Stomach (tissue), 9 donors: ENCODE data around the gene SMIM12. TPM values are rescaled to one million over a fixed set of nuclear protein-coding genes. Genes with fewer than 3 reads are reported as not detected.

ENCODE experiments used
- DNase-seq, 2 donors: peaks; one replicate each; pipeline versions ENCODE4 v3.0.0 to v3.0.0-alpha.2; 2013 to 2019
- H3K27ac ChIP-seq, 5 donors: fragments of 200-600 bp in 4 of 5; sonication (generic) in 4 of 5; one replicate each; pipeline ENCODE4 v1.5.1; 2013 to 2019; ENCODE audit warnings: mild to moderate bottlenecking in 1 of 5, moderate library complexity in 1 of 5
- H3K27me3 ChIP-seq, 3 donors: fragments of 200-600 bp; sonication (generic); one replicate each; pipeline ENCODE4 v1.5.1; 2017 to 2019; ENCODE audit warnings: mixed run types in 1 of 3
- H3K36me3 ChIP-seq, 4 donors: fragments of 200-600 bp; sonication (generic); 1 replicate in 3 of 4; 2 replicates in 1 of 4; pipeline ENCODE4 v1.5.1; 2016 to 2019
- H3K4me1 ChIP-seq, 4 donors: fragments of 200-600 bp; sonication (generic); one replicate each; pipeline ENCODE4 v1.5.1; 2016 to 2019
- H3K4me3 ChIP-seq, 4 donors: fragments of 200-600 bp; sonication (generic) in 3 of 4; one replicate each; pipeline ENCODE4 v1.5.1; 2016 to 2019; ENCODE audit warnings: mild to moderate bottlenecking in 1 of 4
- H3K9me3 ChIP-seq, 4 donors: fragments of 200-600 bp; sonication (generic); one replicate each; pipeline ENCODE4 v1.5.1; 2016 to 2019
- CTCF ChIP-seq, 7 experiments: fragments of 450-650 bp in 4 of 7; fragments of 200-600 bp in 3 of 7; sonication (generic) in 3 of 7; IDR thresholded peaks; one replicate each; pipeline ENCODE4 v1.5.1; 2016 to 2019; ENCODE audit warnings: antibody characterized with exemption in 7 of 7, control low read depth in 2 of 7, mild to moderate bottlenecking in 1 of 7
- EP300 ChIP-seq: sonication (generic); formaldehyde crosslinking; IDR thresholded peaks from one replicate; pipeline ENCODE4 v1.6.1; 2017; ENCODE audit warnings: antibody characterized with exemption
- POLR2A ChIP-seq, 4 donors: fragments of 450-650 bp; IDR thresholded peaks; one replicate each; pipeline ENCODE4 v1.6.1; 2016; ENCODE audit warnings: antibody characterized with exemption in 4 of 4, control low read depth in 2 of 4, mild to moderate bottlenecking in 1 of 4, moderate library complexity in 1 of 4
- POLR2AphosphoS5 ChIP-seq, 3 donors: sonication (generic); formaldehyde crosslinking; IDR thresholded peaks; one replicate each; pipeline ENCODE4 v1.6.1; 2016; ENCODE audit warnings: antibody characterized with exemption in 3 of 3
- whole genome bisulfite sequencing, 5 donors: extraction: QIAGEN DNeasy Blood & Tissue Kit in 3 of 5; methylation state at CpG; one replicate each; pipeline versions ENCODE4 v1.1.5 to v1.1.7; 2013 to 2018; 5-methylcytosine and 5-hydroxymethylcytosine counted together
- intact Hi-C: fragments of 100-400 bp; cut with DNase I; formaldehyde crosslinking; loops from one replicate; pipeline ENCODE4 v1.15.1; 2023; ENCODE audit warnings: low total_unique reads
- polyA plus RNA-seq, 3 donors: library from polyadenylated mRNA; stranded (reverse); fragments of 200-250 nt; gene quantifications; one replicate each; pipeline ENCODE4 v1.2.3, GENCODE V29; 2013
- total RNA-seq, 5 donors: library from RNA; depleted of rRNA; stranded (reverse); fragments of >200 nt; gene quantifications; one replicate each; pipeline versions ENCODE4 v1.1.0 to v1.2.3, GENCODE V29; 2014 to 2016
- donor health status: healthy with polysubstance abuse.
- donor health status: Bipolar disorder and iron deficiency.
- donor health status: healthy.

The SMIM12 gene
- total and polyA plus RNA-seq, 8 donors: 0.58 to 28.9 (median 22.6) TPM

- 52 to 90% (median 57%) methylated on average over 3 of the region's 3 CpGs for WGBS, 5 donors
Measured at GRCh38 chr1:34842073-34842472, 17.5 kb downstream of the SMIM12 start.

GRCh38 chr1:34840426-34840825 is 19.1 kb downstream of the SMIM12 start:
- H3K4me1 ChIP-seq: peaks cover 25 to 36% (median 27%) of the 10 kb centered on the region in 4 donors
- no peaks in the 10 kb centered on the region for H3K27me3 ChIP-seq
- 84 to 91% (median 89%) methylated on average over 2 to 3 of the region's 3 CpGs for WGBS, 5 donors
- intact Hi-C loops: no loop called here
- H3K36me3 ChIP-seq: no peaks in the 10 kb centered on the region
- peak in 1 of 2 donors; percentile 1 for DNase-seq
- H3K4me3 ChIP-seq: no peak overlapping the region
- no peak for TF ChIP-seq CTCF (IDR thresholded peaks at IDR 0.05)
- no peak for TF ChIP-seq POLR2A (IDR thresholded peaks at IDR 0.05)
- no peak for TF ChIP-seq EP300
- TF ChIP-seq POLR2AphosphoS5 (IDR thresholded peaks at IDR 0.05): no peak
- no peak overlapping the region for H3K27ac ChIP-seq
- H3K9me3 ChIP-seq: no peaks in the 10 kb centered on the region

More at GRCh38 chr1:34842073-34842472, 17.5 kb downstream of the SMIM12 start:
- peak in 1 of 2 donors; percentile 14 for DNase-seq
- Histone ChIP-seq H3K9me3 (no peaks in the 10 kb centered on the region), H3K4me1 (peaks cover 28 to 50% (median 34%) of the 10 kb centered on the region in 4 donors), H3K27ac (no peak overlapping the region), H3K4me3 (no peak overlapping the region), H3K36me3 (peaks cover 0 to under 1% (median 0%) of the 10 kb centered on the region in 4 donors), H3K27me3 (no peaks in the 10 kb centered on the region)
- intact Hi-C loops: no loop called here
- TF ChIP-seq POLR2AphosphoS5 (IDR thresholded peaks at IDR 0.05): no peak

GRCh38 chr1:34839526-34840305 is 19.8 kb downstream of the SMIM12 start:
- intact Hi-C loops: no loop called here

GRCh38 chr1:34833711-34834110 is 25.8 kb downstream of the SMIM12 start:
- DNase-seq: no peak
- WGBS, 5 donors: 65 to 97% (median 88%) methylated on average over 1 of the region's 1 CpG
- TF ChIP-seq POLR2AphosphoS5 (IDR thresholded peaks at IDR 0.05) (no peak), CTCF (IDR thresholded peaks at IDR 0.05) (no peak), EP300 (no peak), POLR2A (IDR thresholded peaks at IDR 0.05) (no peak)
- Histone ChIP-seq H3K36me3 (peaks cover 0 to 10% (median 3%) of the 10 kb centered on the region in 4 donors), H3K4me1 (peaks cover 0 to 6% (median 0%) of the 10 kb centered on the region in 4 donors), H3K27ac (no peak overlapping the region), H3K4me3 (no peak overlapping the region), H3K27me3 (no peaks in the 10 kb centered on the region), H3K9me3 (no peaks in the 10 kb centered on the region)
- intact Hi-C loops: no loop called here

More at GRCh38 chr1:34839526-34840305, 19.8 kb downstream of the SMIM12 start:
- Histone ChIP-seq H3K4me1 (peaks cover 18 to 29% (median 20%) of the 10 kb centered on the region in 4 donors), H3K36me3 (no peaks in the 10 kb centered on the region), H3K9me3 (no peaks in the 10 kb centered on the region), H3K4me3 (no peak overlapping the region), H3K27me3 (no peaks in the 10 kb centered on the region), H3K27ac (no peak overlapping the region)
- 74 to 82% (median 81%) methylated on average over 14 of the region's 14 CpGs for WGBS, 5 donors
- peak in 1 of 2 donors; percentile 13 for DNase-seq
- TF ChIP-seq POLR2A (IDR thresholded peaks at IDR 0.05) (no peak), EP300 (no peak), CTCF (IDR thresholded peaks at IDR 0.05) (no peak), POLR2AphosphoS5 (IDR thresholded peaks at IDR 0.05) (no peak)
